HEK293 (cell line): ENCODE results near the gene SOX6.

Source experiments
- CTCF ChIA-PET: fragments of 350-600 bp; formaldehyde crosslinking; extraction: SDS; loops from one replicate; lab custom pipeline; 2021; ENCODE audit warnings: antibody characterized with exemption; lab: Yijun Ruan, JAX
- POLR2A ChIA-PET: fragments of 300-600 bp; formaldehyde crosslinking; extraction: SDS; loops from one replicate; lab custom pipeline; 2020; ENCODE audit warnings: antibody characterized with exemption, inconsistent platforms; lab: Yijun Ruan, JAX
- H3K27ac ChIP-seq: fragments of 200-500 bp; sonication (Bioruptor generic); 2 replicates; pipeline ENCODE4 v1.5.1; 2014; ENCODE audit warnings: low read depth, low read length, control low read depth, inconsistent platforms; ENCODE audit errors: extremely low read depth
- H3K36me3 ChIP-seq, 2 experiments: fragments of 200-500 bp in 1 of 2; sonication (Bioruptor generic) in 1 of 2; 1 replicate in 1 of 2; 2 replicates in 1 of 2; pipeline ENCODE4 v1.5.1; 2014 to 2017; ENCODE audit warnings: inconsistent platforms in 2 of 2, low read length in 2 of 2; ENCODE audit not compliant: control insufficient read depth in 2 of 2, insufficient read depth in 1 of 2
- H3K4me1 ChIP-seq: fragments of 200-500 bp; sonication (Bioruptor generic); 2 replicates; pipeline ENCODE4 v1.5.1; 2014; ENCODE audit warnings: mild to moderate bottlenecking, low read length, inconsistent platforms; ENCODE audit not compliant: control insufficient read depth, insufficient read depth
- H3K4me3 ChIP-seq: 2 replicates; pipeline ENCODE4 v1.5.1; 2011; ENCODE audit warnings: low read depth, mild to moderate bottlenecking, control low read depth, low read length, moderate library complexity
- H3K9me3 ChIP-seq: fragments of 200-500 bp; sonication (Bioruptor generic); 2 replicates; pipeline ENCODE4 v1.5.1; 2014; ENCODE audit warnings: low read depth, low read length, inconsistent platforms; ENCODE audit not compliant: control insufficient read depth, insufficient read depth
- CTCF ChIP-seq: fragments of 450-650 bp; formaldehyde crosslinking; IDR thresholded peaks from 2 replicates; pipeline ENCODE4 v1.5.1; 2016; ENCODE audit warnings: missing biosample characterization, missing genetic modification characterization
- GLI2 ChIP-seq: fragments of 450-650 bp; formaldehyde crosslinking; IDR thresholded peaks from 2 replicates; pipeline ENCODE4; 2017; ENCODE audit warnings: missing biosample characterization, missing genetic modification characterization, low read depth, borderline replicate concordance
- OSR2 ChIP-seq: fragments of 450-650 bp; formaldehyde crosslinking; IDR thresholded peaks from 2 replicates; pipeline ENCODE4 v1.5.1; 2016; ENCODE audit warnings: missing biosample characterization, missing genetic modification characterization
- PRDM2 ChIP-seq: fragments of 450-650 bp; formaldehyde crosslinking; IDR thresholded peaks from 2 replicates; pipeline ENCODE4 v1.5.1; 2016; ENCODE audit warnings: missing biosample characterization, missing genetic modification characterization, borderline replicate concordance
- PRDM6 ChIP-seq: fragments of 450-650 bp; formaldehyde crosslinking; IDR thresholded peaks from 2 replicates; pipeline ENCODE4 v1.5.1; 2017; ENCODE audit warnings: missing biosample characterization, missing genetic modification characterization
- REST ChIP-seq: fragments of 450-650 bp; formaldehyde crosslinking; IDR thresholded peaks from 2 replicates; pipeline ENCODE4 v1.5.1; 2016; ENCODE audit warnings: missing biosample characterization, missing genetic modification characterization
- ZBTB10 ChIP-seq: fragments of 450-650 bp; formaldehyde crosslinking; IDR thresholded peaks from 2 replicates; pipeline ENCODE4 v1.5.1; 2016; ENCODE audit warnings: missing biosample characterization, missing genetic modification characterization
- ZNF211 ChIP-seq: fragments of 450-650 bp; formaldehyde crosslinking; IDR thresholded peaks from 2 replicates; pipeline ENCODE4 v1.5.1; 2016; ENCODE audit warnings: low read depth, missing biosample characterization, missing genetic modification characterization
- ZNF311 ChIP-seq: fragments of 450-650 bp; formaldehyde crosslinking; IDR thresholded peaks from 2 replicates; pipeline ENCODE4 v1.5.1; 2017; ENCODE audit warnings: missing biosample characterization, missing genetic modification characterization, borderline replicate concordance
- ZNF324 ChIP-seq: fragments of 450-650 bp; formaldehyde crosslinking; IDR thresholded peaks from 2 replicates; pipeline ENCODE4 v1.5.1; 2016; ENCODE audit warnings: missing biosample characterization, missing genetic modification characterization
- ZNF335 ChIP-seq: fragments of 450-650 bp; formaldehyde crosslinking; conservative IDR thresholded peaks from 2 replicates; pipeline ENCODE4 v1.5.1; 2016; ENCODE audit warnings: missing biosample characterization, missing genetic modification characterization
- ZNF341 ChIP-seq: fragments of 450-650 bp; formaldehyde crosslinking; IDR thresholded peaks from 2 replicates; pipeline ENCODE4; 2016; ENCODE audit warnings: low read depth, missing biosample characterization, missing genetic modification characterization
- ZNF426 ChIP-seq: fragments of 450-650 bp; formaldehyde crosslinking; IDR thresholded peaks from 2 replicates; pipeline ENCODE4 v1.5.1; 2017; ENCODE audit warnings: missing biosample characterization, missing genetic modification characterization, mild to moderate bottlenecking, inconsistent platforms, moderate library complexity
- ZNF48 ChIP-seq: fragments of 450-650 bp; formaldehyde crosslinking; IDR thresholded peaks from 2 replicates; pipeline ENCODE4 v1.5.1; 2016; ENCODE audit warnings: missing biosample characterization, missing genetic modification characterization
- ZNF488 ChIP-seq: fragments of 450-650 bp; formaldehyde crosslinking; IDR thresholded peaks from 2 replicates; pipeline ENCODE4 v1.5.1; 2016; ENCODE audit warnings: missing biosample characterization, missing genetic modification characterization
- ZNF529 ChIP-seq: fragments of 450-650 bp; formaldehyde crosslinking; IDR thresholded peaks from 2 replicates; pipeline ENCODE4 v1.5.1; 2017; ENCODE audit warnings: missing genetic modification characterization, missing biosample characterization; ENCODE audit not compliant: insufficient replicate concordance
- ZNF654 ChIP-seq: fragments of 450-650 bp; formaldehyde crosslinking; IDR thresholded peaks from 2 replicates; pipeline ENCODE4 v1.5.1; 2016; ENCODE audit warnings: low read depth, missing biosample characterization, missing genetic modification characterization
- ZNF660 ChIP-seq: fragments of 450-650 bp; IDR thresholded peaks from 2 replicates; pipeline ENCODE4 v1.5.1; 2018; ENCODE audit warnings: missing biosample characterization, mild to moderate bottlenecking, missing genetic modification characterization
- ZNF664 ChIP-seq: fragments of 450-650 bp; formaldehyde crosslinking; IDR thresholded peaks from 2 replicates; pipeline ENCODE4 v1.5.1; 2016; ENCODE audit warnings: missing biosample characterization, missing genetic modification characterization
- ZSCAN18 ChIP-seq: fragments of 450-650 bp; formaldehyde crosslinking; IDR thresholded peaks from 2 replicates; pipeline ENCODE4 v1.5.1; 2016; ENCODE audit warnings: missing biosample characterization, missing genetic modification characterization

Gene SOX6

GRCh38 chr11:15991215-15991614, 365.1 kb downstream of the SOX6 start (continued):
- TF ChIP-seq ZNF341 (no peak), ZSCAN18 (no peak), ZNF211 (no peak), ZNF654 (tag by site-specific recombination) (no peak), ZNF664 (tag by site-specific recombination) (no peak), ZNF311 (tag by site-specific recombination) (no peak), OSR2 (tag by site-specific recombination) (no peak), ZNF426 (no peak), REST (no peak), ZNF660 (no peak), ZNF488 (tag by site-specific recombination) (no peak), ZNF335 (tag by site-specific recombination) (no peak), ZNF48 (no peak), CTCF (tag by site-specific recombination) (no peak)

GRCh38 chr11:15989685-15990084, 366.7 kb downstream of the SOX6 start:
- H3K9me3 ChIP-seq, result no peaks in the 10 kb centered on the region
- H3K4me1 ChIP-seq, result no peaks in the 10 kb centered on the region
- no peaks in the 10 kb centered on the region for H3K36me3 ChIP-seq
- ChIA-PET POLR2A (no interaction called here), CTCF (no interaction called here)
- no peak overlapping the region for H3K27ac ChIP-seq
- no peak overlapping the region for H3K4me3 ChIP-seq
- no peak for TF ChIP-seq ZBTB10 (tag by site-specific recombination)
- no peak for TF ChIP-seq PRDM2
- no peak for TF ChIP-seq GLI2
- no peak for TF ChIP-seq ZNF529 (tag by site-specific recombination)
- no peak for TF ChIP-seq PRDM6 (tag by site-specific recombination)
- TF ChIP-seq ZNF324 (tag by site-specific recombination), result no peak
